Activated CD8-positive, alpha-beta memory T cell treated with anti-CD3 and anti-CD28 coated beads, Interleukin-2, amount 10 ng/mL, durations not matched to agents 7 days and 5 days (primary cell): Measurements from ENCODE around the gene CFAP300. TPM values are rescaled to one million over a fixed set of nuclear protein-coding genes. Genes with fewer than 3 reads are reported as not detected.
A peak's percentile ranks its signal among the peaks of the same experiment; 100 is the strongest.

Source experiments
- ATAC-seq: fragments of 150-1000 bp; cut with Tn5 transposase; one replicate; pipeline ENCODE4 v1.10.0; 2021; ENCODE audit warnings: moderate library complexity
- CTCF ChIA-PET: fragments of 350-600 bp; sonication (Branson Sonifier 250); formaldehyde crosslinking; loops from one replicate; lab custom pipeline; 2021; ENCODE audit warnings: antibody characterized with exemption; lab: Charles Lee
- DNase-seq: peaks from one replicate; pipeline ENCODE4 v3.0.0-alpha.2; 2020
- H3K27ac Mint-ChIP-seq: one replicate; pipeline ENCODE4 v1.8.0; 2021; ENCODE audit warnings: mild to moderate bottlenecking, mixed read lengths
- H3K27me3 Mint-ChIP-seq: one replicate; pipeline ENCODE4 v1.8.0; 2021; ENCODE audit warnings: mixed read lengths
- H3K36me3 Mint-ChIP-seq: one replicate; pipeline ENCODE4 v1.8.0; 2021; ENCODE audit warnings: mild to moderate bottlenecking, mixed read lengths
- H3K4me1 Mint-ChIP-seq: one replicate; pipeline ENCODE4 v1.8.0; 2021; ENCODE audit warnings: mixed read lengths
- H3K4me3 Mint-ChIP-seq: one replicate; pipeline ENCODE4 v1.8.0; 2021; ENCODE audit warnings: mild to moderate bottlenecking, moderate library complexity, mixed read lengths
- H3K9me3 Mint-ChIP-seq: one replicate; pipeline ENCODE4 v1.8.0; 2022; ENCODE audit warnings: low read depth, mixed read lengths
- total RNA-seq, 2 experiments: library from RNA; stranded (reverse); gene quantifications; one replicate each; pipeline ENCODE4 v1.2.3, GENCODE V29; 2021

The CFAP300 gene
- total RNA-seq, 2 experiments from 2014 or later, result not detected

- ATAC-seq, result no peak
- Mint-ChIP-seq H3K27me3 (no peaks in the 10 kb centered on the region), H3K4me3 (no peak overlapping the region), H3K36me3 (no peaks in the 10 kb centered on the region), H3K9me3 (no peaks in the 10 kb centered on the region), H3K4me1 (no peaks in the 10 kb centered on the region), H3K27ac (no peak overlapping the region)
- DNase-seq, result no peak
- CTCF ChIA-PET, result no interaction called here
Measured at GRCh38 chr11:102099755-102100154, 52.5 kb downstream of the CFAP300 start.

GRCh38 chr11:102108734-102109440 lies 61.6 kb downstream of the CFAP300 start:
- DNase-seq (no peak), ATAC-seq (no peak)
- no peak overlapping the region for H3K4me3 Mint-ChIP-seq
- peaks cover 1% of the 10 kb centered on the region for H3K36me3 Mint-ChIP-seq
- H3K27me3 Mint-ChIP-seq, result peaks cover 46% of the 10 kb centered on the region
- H3K27ac Mint-ChIP-seq, result no peak overlapping the region
- H3K9me3 Mint-ChIP-seq, result no peaks in the 10 kb centered on the region
- CTCF ChIA-PET, result no interaction called here
- H3K4me1 Mint-ChIP-seq, result peaks cover 11% of the 10 kb centered on the region

GRCh38 chr11:102109896-102110760 lies 62.9 kb downstream of the CFAP300 start, which contains the start of gene YAP1:
YAP1 (plus strand) TSS chr11:102110447; CDS start chr11:102110849, 402 bp downstream.
- Mint-ChIP-seq H3K36me3 (peaks cover 1% of the 10 kb centered on the region), H3K4me1 (peaks cover 11% of the 10 kb centered on the region), H3K4me3 (peak within 1 kb of the TSS; percentile 84), H3K27ac (peak within 1 kb of the TSS; percentile 49), H3K9me3 (no peaks in the 10 kb centered on the region), H3K27me3 (peaks cover 54% of the 10 kb centered on the region)
- peak; percentile 85 for ATAC-seq
- peak; percentile 68 for DNase-seq
- CTCF ChIA-PET, result no interaction called here

DNA sequence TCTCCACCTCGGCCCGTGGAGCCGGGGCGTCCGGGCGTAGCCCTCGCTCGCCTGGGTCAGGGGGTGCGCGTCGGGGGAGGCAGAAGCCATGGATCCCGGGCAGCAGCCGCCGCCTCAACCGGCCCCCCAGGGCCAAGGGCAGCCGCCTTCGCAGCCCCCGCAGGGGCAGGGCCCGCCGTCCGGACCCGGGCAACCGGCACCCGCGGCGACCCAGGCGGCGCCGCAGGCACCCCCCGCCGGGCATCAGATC lies 63.4 kb downstream of the CFAP300 start:
- DNase-seq, result no peak
- Mint-ChIP-seq H3K9me3 (no peaks in the 10 kb centered on the region), H3K27me3 (peaks cover 58% of the 10 kb centered on the region), H3K36me3 (peaks cover 1% of the 10 kb centered on the region), H3K4me3 (no peak overlapping the region), H3K4me1 (peaks cover 11% of the 10 kb centered on the region), H3K27ac (no peak overlapping the region)
- CTCF ChIA-PET, result no interaction called here
- ATAC-seq, result peak; percentile 56

DNA sequence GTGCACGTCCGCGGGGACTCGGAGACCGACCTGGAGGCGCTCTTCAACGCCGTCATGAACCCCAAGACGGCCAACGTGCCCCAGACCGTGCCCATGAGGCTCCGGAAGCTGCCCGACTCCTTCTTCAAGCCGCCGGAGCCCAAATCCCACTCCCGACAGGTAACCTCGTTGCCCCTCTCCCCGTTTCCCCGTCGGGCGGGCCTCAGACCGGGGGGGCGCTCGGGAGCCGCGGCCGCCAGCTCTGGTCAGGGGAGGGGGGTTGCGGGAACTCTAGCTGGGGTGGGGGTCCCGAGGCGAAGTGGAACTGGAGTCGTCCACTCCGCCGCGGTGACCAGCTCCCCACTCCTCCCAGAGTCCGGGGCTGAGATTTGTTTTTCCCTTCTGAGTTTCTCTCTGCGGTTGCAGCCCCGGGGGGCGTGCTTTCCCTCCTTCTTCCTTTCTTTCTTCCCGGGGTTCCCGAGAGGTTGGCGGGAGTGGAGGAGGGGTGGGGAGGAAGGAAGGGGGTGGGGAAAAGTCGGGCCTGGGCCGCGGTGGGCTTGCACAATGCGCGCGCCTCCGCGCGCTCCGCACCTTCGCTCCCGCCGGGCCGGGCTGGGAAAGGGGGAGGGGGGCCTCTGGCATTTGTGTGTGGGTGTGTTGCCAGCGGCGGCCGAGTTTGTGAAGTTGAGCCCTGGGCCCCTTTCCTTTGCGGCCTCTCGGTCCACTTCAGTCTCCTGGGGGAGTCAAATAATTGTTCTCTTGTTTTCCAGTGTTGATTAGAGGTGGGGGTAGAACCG lies 64.0 kb downstream of the CFAP300 start:
- H3K27ac Mint-ChIP-seq, result no peak overlapping the region
- CTCF ChIA-PET, result no interaction called here
- H3K4me3 Mint-ChIP-seq, result peak overlapping the region; percentile 56
- H3K4me1 Mint-ChIP-seq, result peaks cover 11% of the 10 kb centered on the region
- ATAC-seq, result no peak
- H3K9me3 Mint-ChIP-seq, result no peaks in the 10 kb centered on the region
- H3K36me3 Mint-ChIP-seq, result peaks cover 1% of the 10 kb centered on the region
- no peak for DNase-seq
- peaks cover 61% of the 10 kb centered on the region for H3K27me3 Mint-ChIP-seq

DNA sequence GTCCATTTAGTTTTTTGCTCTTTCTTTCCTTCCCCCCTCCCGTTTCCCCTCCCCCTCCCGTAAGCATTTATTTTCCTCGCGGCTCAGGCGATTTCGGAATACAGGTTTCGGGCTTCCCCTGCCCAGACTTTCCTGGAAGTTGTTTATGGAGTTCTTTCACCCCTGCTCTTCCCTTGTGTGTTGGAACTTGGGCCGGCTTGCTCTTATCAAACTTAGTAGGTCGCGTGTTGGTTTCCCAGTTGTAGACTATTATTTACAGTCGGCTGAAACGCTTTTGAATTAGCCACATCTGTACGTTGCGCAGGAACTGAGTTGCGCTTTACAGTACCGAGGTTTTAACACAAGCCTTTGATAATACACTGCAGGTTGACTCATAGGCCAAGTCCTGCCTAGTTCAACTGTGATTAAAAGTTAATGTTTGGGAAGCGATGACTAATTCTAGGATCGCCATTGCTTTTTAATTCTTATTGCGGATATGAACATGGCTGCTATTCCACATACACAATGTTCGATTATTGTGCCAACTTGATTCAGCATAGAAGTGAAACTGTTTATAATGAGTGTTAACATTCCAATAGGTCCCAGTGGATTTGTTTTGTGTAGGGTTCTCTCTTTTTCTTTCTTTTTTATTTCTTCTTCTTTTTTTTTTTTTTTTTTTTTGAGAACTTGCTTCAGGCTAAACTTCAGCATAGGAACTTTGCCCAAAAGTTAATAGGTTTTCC lies 64.7 kb downstream of the CFAP300 start:
- Mint-ChIP-seq H3K4me1 (peaks cover 11% of the 10 kb centered on the region), H3K27me3 (peaks cover 68% of the 10 kb centered on the region), H3K36me3 (peaks cover 1% of the 10 kb centered on the region), H3K9me3 (no peaks in the 10 kb centered on the region), H3K4me3 (peak overlapping the region; percentile 56), H3K27ac (no peak overlapping the region)
- CTCF ChIA-PET, result no interaction called here
- ATAC-seq (no peak), DNase-seq (no peak)

DNA sequence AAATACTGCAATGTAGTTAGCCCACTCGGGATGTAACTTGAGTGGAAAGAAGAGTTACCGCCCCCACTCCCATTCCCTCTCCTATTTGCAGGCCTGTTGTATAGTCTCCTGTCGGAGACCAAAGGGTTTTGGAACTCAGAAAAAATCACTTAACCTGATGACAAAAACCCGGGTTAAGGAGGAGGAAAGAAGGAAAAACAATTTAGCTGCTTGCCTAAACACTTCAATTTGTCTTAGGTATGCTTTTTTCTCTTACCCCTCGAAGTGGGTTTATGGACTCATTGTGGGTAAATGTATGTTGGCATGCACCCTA lies 65.2 kb downstream of the CFAP300 start:
- ATAC-seq, result no peak
- DNase-seq, result no peak
- CTCF ChIA-PET, result no interaction called here
- Mint-ChIP-seq H3K36me3 (peaks cover 1% of the 10 kb centered on the region), H3K27ac (no peak overlapping the region), H3K4me1 (peaks cover 11% of the 10 kb centered on the region), H3K9me3 (no peaks in the 10 kb centered on the region), H3K4me3 (no peak overlapping the region), H3K27me3 (peaks cover 68% of the 10 kb centered on the region)

DNA sequence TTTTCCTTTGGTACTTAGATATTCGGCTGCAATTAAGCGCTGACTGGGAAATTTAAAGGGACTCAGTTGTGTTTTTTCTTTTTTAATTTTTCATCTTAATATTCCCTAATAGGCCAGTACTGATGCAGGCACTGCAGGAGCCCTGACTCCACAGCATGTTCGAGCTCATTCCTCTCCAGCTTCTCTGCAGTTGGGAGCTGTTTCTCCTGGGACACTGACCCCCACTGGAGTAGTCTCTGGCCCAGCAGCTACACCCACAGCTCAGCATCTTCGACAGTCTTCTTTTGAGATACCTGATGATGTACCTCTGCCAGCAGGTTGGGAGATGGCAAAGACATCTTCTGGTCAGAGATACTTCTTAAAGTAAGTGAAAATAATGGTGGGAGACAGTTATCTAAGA lies 66.8 kb downstream of the CFAP300 start:
- ATAC-seq, result no peak
- H3K27me3 Mint-ChIP-seq, result peaks cover 59% of the 10 kb centered on the region
- no peak overlapping the region for H3K4me3 Mint-ChIP-seq
- peaks cover 13% of the 10 kb centered on the region for H3K4me1 Mint-ChIP-seq
- DNase-seq, result no peak
- H3K9me3 Mint-ChIP-seq, result no peaks in the 10 kb centered on the region
- H3K27ac Mint-ChIP-seq, result no peak overlapping the region
- H3K36me3 Mint-ChIP-seq, result peaks cover 1% of the 10 kb centered on the region
- CTCF ChIA-PET, result no interaction called here

DNA sequence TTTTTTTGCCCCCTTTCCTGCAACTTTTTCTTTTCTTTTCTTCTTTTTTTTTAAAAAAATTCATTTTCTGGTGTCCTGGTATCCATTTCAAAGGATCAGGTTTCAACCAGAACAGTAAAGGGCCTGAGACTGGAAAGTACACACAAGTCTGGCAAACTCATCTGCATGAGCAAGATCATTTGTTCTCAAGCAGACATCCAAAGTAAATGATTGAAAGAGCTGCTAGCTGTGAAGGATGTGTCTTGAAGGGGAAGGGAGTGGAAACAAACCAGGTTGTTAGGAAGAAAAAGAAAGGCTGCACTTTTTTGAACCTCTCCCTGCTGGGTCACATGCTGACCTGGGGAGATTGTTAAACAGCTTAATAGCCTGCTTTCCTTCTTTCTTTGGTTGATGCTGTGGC lies 68.3 kb downstream of the CFAP300 start:
- Mint-ChIP-seq H3K4me1 (peaks cover 9% of the 10 kb centered on the region), H3K9me3 (no peaks in the 10 kb centered on the region), H3K4me3 (no peak overlapping the region), H3K27ac (no peak overlapping the region), H3K27me3 (peaks cover 55% of the 10 kb centered on the region), H3K36me3 (peaks cover 1% of the 10 kb centered on the region)
- CTCF ChIA-PET, result no interaction called here
- DNase-seq (no peak), ATAC-seq (no peak)

DNA sequence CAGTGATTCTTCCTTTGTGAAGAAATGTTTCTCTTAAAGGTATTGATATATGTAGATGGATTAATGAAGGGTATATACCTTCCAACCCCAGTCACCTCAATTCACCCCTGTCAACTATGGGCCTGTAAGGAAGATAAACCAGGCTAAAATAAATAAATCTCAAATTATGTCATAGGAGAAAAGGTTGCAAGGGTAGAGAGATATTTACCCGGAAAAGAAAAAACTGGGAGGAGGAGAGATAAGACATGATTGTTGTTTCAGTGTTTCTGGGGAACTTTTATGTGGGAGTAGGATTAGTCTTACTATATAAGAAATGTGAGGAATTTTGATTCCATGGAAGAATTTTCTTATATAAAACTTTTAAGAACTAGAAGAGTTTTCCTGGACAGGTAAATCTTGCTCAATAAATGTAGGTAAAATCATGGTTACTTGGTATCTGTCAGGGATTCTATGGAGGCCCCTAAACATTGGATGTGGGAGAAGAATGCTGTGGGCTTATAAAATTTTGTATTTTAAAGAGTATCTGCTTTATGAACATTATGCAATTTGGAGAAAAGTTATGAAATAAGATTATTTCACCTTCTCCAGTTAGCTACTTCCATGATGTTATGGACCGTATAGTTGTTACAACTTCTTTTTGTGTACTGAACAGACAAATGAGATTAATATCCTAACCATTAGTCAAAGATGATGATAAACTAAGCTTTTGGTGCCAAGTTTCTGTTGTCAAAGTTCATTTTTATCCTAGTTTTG lies 69.4 kb downstream of the CFAP300 start:
- H3K4me1 Mint-ChIP-seq, result peaks cover 7% of the 10 kb centered on the region
- no peak for ATAC-seq
- peaks cover 54% of the 10 kb centered on the region for H3K27me3 Mint-ChIP-seq

GRCh38 chr11:102117472-102118113 lies 70.4 kb downstream of the CFAP300 start:
- ATAC-seq (no peak), DNase-seq (no peak)
- Mint-ChIP-seq H3K4me1 (peaks cover 2% of the 10 kb centered on the region), H3K27me3 (peaks cover 44% of the 10 kb centered on the region), H3K9me3 (no peaks in the 10 kb centered on the region), H3K27ac (no peak overlapping the region), H3K4me3 (no peak overlapping the region), H3K36me3 (no peaks in the 10 kb centered on the region)
- CTCF ChIA-PET, result no interaction called here

More for the DNA sequence above, 69.4 kb downstream of the CFAP300 start:
- CTCF ChIA-PET, result no interaction called here
- Mint-ChIP-seq H3K4me3 (no peak overlapping the region), H3K27ac (no peak overlapping the region), H3K9me3 (no peaks in the 10 kb centered on the region), H3K36me3 (peaks cover 1% of the 10 kb centered on the region)
- no peak for DNase-seq

- Mint-ChIP-seq H3K9me3 (no peaks in the 10 kb centered on the region), H3K36me3 (no peaks in the 10 kb centered on the region), H3K4me3 (no peak overlapping the region), H3K27me3 (peaks cover 38% of the 10 kb centered on the region), H3K27ac (no peak overlapping the region), H3K4me1 (peaks cover 2% of the 10 kb centered on the region)
- ATAC-seq, result no peak
- CTCF ChIA-PET, result no interaction called here
- no peak for DNase-seq
Measured at GRCh38 chr11:102118937-102119336, 71.7 kb downstream of the CFAP300 start.
